Endothelial cell of umbilical vein (primary cell): ENCODE measurements around the gene SLC22A25. TPM values are rescaled to one million over a fixed set of nuclear protein-coding genes. Genes with fewer than 3 reads are reported as not detected.

Experiments
- BruUV-seq: library from RNA; stranded (reverse); fragments of 400-500 nt; replicated peaks from 2 replicates; lab custom pipeline; 2021; lab: Mats Ljungman, UMichigan
- CTCF ChIA-PET: fragments of 300-600, 350-600 bp; sonication (Branson Sonifier 250); formaldehyde crosslinking; loops from one replicate; lab custom pipeline; 2021; ENCODE audit warnings: antibody characterized with exemption, inconsistent platforms; lab: Charles Lee
- POLR2A ChIA-PET: fragments of 300-600, 350-600 bp; sonication (Branson Sonifier 250); formaldehyde crosslinking; loops from one replicate; lab custom pipeline; 2021; ENCODE audit warnings: antibody characterized with exemption, inconsistent platforms; lab: Charles Lee
- DNase-seq: peaks from one replicate; pipeline ENCODE4 v3.0.0-alpha.2; 2011; ENCODE audit warnings: low read depth, low spot score
- FAIRE-seq: peaks from 2 replicates; lab custom pipeline; 2011; peaks lifted over from hg19 to GRCh38; lab: Jason Lieb, UNC
- H2AFZ ChIP-seq: 2 replicates; pipeline ENCODE4 v1.6.0; 2012; ENCODE audit warnings: low read depth, low read length, control low read depth, inconsistent platforms
- H3K27ac ChIP-seq: 2 replicates; pipeline ENCODE4 v1.5.1; 2011; ENCODE audit warnings: low read depth, mild to moderate bottlenecking, control low read depth, low read length, moderate library complexity; ENCODE audit not compliant: insufficient read depth
- H3K27me3 ChIP-seq, 2 experiments: 2 replicates each; pipeline versions ENCODE4 v1.6.0 to v1.6.1; 2011; ENCODE audit warnings: low read length in 2 of 2, mixed read lengths in 1 of 2; ENCODE audit not compliant: control insufficient read depth in 2 of 2, insufficient read depth in 2 of 2
- H3K36me3 ChIP-seq, 2 experiments: 2 replicates in 1 of 2; 3 replicates in 1 of 2; pipeline ENCODE4 v1.5.1; 2011; ENCODE audit warnings: low read length in 2 of 2, mild to moderate bottlenecking in 1 of 2, moderate library complexity in 1 of 2; ENCODE audit not compliant: control insufficient read depth in 2 of 2, insufficient read depth in 2 of 2; ENCODE audit errors: extremely low read depth in 1 of 2
- H3K4me1 ChIP-seq: 3 replicates; pipeline ENCODE4 v1.5.1; 2011; ENCODE audit warnings: mild to moderate bottlenecking, low read length; ENCODE audit not compliant: control insufficient read depth, insufficient read depth; ENCODE audit errors: extremely low read depth
- H3K4me2 ChIP-seq: 2 replicates; pipeline ENCODE4 v1.6.1; 2011; ENCODE audit warnings: low read length, control low read depth, mixed read lengths; ENCODE audit not compliant: insufficient read depth
- H3K4me3 ChIP-seq, 3 experiments: fragments of 200-600 bp in 1 of 3; sonication (generic), shearing (Covaris generic) in 1 of 3; replicated peaks in 1 of 3; 2 replicates each; pipeline ENCODE4 v1.5.1; 2011 to 2016; ENCODE audit warnings: control low read depth in 3 of 3, low read length in 3 of 3, mild to moderate bottlenecking in 2 of 3, inconsistent platforms in 1 of 3, low read depth in 1 of 3, moderate library complexity in 1 of 3; ENCODE audit not compliant: insufficient read depth in 1 of 3
- H3K79me2 ChIP-seq: 2 replicates; pipeline ENCODE4 v1.6.0; 2012; ENCODE audit warnings: low read length, inconsistent platforms; ENCODE audit not compliant: control insufficient read depth, insufficient read depth
- H3K9ac ChIP-seq: replicated peaks from 2 replicates; pipeline ENCODE3; 2011; ENCODE audit warnings: low read length, control low read depth; ENCODE audit not compliant: insufficient read depth; ENCODE audit errors: extremely low read depth
- H3K9me1 ChIP-seq: replicated peaks from 3 replicates; pipeline ENCODE4 v1.6.0; 2011; ENCODE audit warnings: mild to moderate bottlenecking, low read length; ENCODE audit not compliant: control insufficient read depth, insufficient read depth; ENCODE audit errors: extremely low read depth
- H3K9me3 ChIP-seq: replicated peaks from 2 replicates; pipeline ENCODE4 v1.5.1; 2012; ENCODE audit warnings: low read length, inconsistent platforms; ENCODE audit not compliant: control insufficient read depth, insufficient read depth
- H4K20me1 ChIP-seq: replicated peaks from 2 replicates; pipeline ENCODE3; 2011; ENCODE audit warnings: mild to moderate bottlenecking, low read length; ENCODE audit not compliant: control insufficient read depth, insufficient read depth; ENCODE audit errors: extremely low read depth
- EZH2 ChIP-seq: IDR thresholded peaks from 2 replicates; pipeline ENCODE4 v1.6.1; 2012; ENCODE audit warnings: borderline replicate concordance, low read depth, mild to moderate bottlenecking, moderate library complexity, low read length, inconsistent platforms; ENCODE audit not compliant: severe bottlenecking
- GATA2 ChIP-seq: IDR thresholded peaks from 2 replicates; pipeline ENCODE4 v1.7.0; 2011; ENCODE audit warnings: low read depth, mild to moderate bottlenecking, moderate library complexity, mixed read lengths, low read length; ENCODE audit not compliant: insufficient read length, insufficient read depth
- JUN ChIP-seq: IDR thresholded peaks from 2 replicates; pipeline ENCODE4 v1.6.1; 2011; ENCODE audit warnings: borderline replicate concordance, low read depth; ENCODE audit not compliant: insufficient read length, insufficient read depth
- dilution Hi-C: fragments of 300-500 bp; cut with MboI; formaldehyde crosslinking; loops from one replicate; pipeline ENCODE4 v1.15.0; 2019; ENCODE audit warnings: low sequenced_read_pairs; ENCODE audit not compliant: extremely low pct_ligation_motif_present
- intact Hi-C: fragments of 100-400 bp; cut with micrococcal nuclease; formaldehyde crosslinking; loops from one replicate; pipeline ENCODE4 v1.10.0; 2022
- polyA plus RNA-seq, 4 experiments: library from polyadenylated mRNA; depleted of rRNA in 3 of 4; stranded (reverse) in 3 of 4; unstranded in 1 of 4; fragments of >200 nt; gene quantifications; 2 replicates each; pipeline versions ENCODE4 v1.2.1 to v1.2.3, GENCODE V29; 2011 to 2012; ENCODE audit warnings: missing spikeins in 1 of 4
- total RNA-seq: library from RNA; stranded (reverse); gene quantifications from 2 replicates; pipeline ENCODE4 v1.2.3, GENCODE V29; 2021
- TF ChIP-seq, protein P1 (sequence below): IDR thresholded peaks from 2 replicates; pipeline ENCODE4 v1.6.1; 2011; ENCODE audit not compliant: insufficient read depth, insufficient read length

Gene SLC22A25
- total and polyA plus RNA-seq, 2 donors (not counting 3 experiments of a cell fraction or from before 2014, with no cell fraction given) = not detected

DNA sequence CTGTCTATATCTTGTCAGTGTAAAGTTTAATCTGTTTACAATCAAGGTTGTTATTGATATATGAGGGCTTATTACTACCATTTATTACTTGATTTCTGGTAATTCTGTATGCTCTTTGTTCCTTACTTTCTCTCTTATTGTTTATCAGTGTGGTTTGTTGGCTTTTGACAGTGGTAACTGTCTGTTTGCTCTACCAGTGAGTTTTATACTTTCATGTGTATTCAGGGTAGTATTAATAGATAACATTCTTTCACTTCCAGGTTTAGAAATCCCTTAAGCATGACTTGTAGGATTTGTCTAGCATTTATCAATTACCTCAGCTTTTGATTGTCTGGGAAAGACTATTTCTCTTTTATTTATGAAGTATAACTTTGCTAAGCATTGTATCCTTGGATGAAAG is 37.5 kb upstream of the SLC22A25 start:
- dilution Hi-C loops = no loop called here
- H3K4me1 ChIP-seq = no peaks in the 10 kb centered on the region
- H3K9me3 ChIP-seq = no peaks in the 10 kb centered on the region
- no peaks in the 10 kb centered on the region for H3K79me2 ChIP-seq
- no peak overlapping the region for H2AFZ ChIP-seq
- ChIA-PET CTCF (no interaction called here), POLR2A (no interaction called here)
- H3K27me3 ChIP-seq = peaks cover 3 to 7% of the 10 kb centered on the region in 2 experiments
- no peak overlapping the region for H3K4me2 ChIP-seq
- BruUV-seq = no TSS peak
- H3K27ac ChIP-seq = no peak overlapping the region
- FAIRE-seq (no peak), DNase-seq (no peak)
- H4K20me1 ChIP-seq = no peaks in the 10 kb centered on the region
- no peaks in the 10 kb centered on the region for H3K36me3 ChIP-seq
- no peaks in the 10 kb centered on the region for H3K9me1 ChIP-seq
- no peak overlapping the region for H3K9ac ChIP-seq
- intact Hi-C loops = no loop called here
- H3K4me3 ChIP-seq = no peak overlapping the region
- TF ChIP-seq, protein P1, sequence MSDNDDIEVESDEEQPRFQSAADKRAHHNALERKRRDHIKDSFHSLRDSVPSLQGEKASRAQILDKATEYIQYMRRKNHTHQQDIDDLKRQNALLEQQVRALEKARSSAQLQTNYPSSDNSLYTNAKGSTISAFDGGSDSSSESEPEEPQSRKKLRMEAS = no peak
- no peak for TF ChIP-seq JUN

DNA sequence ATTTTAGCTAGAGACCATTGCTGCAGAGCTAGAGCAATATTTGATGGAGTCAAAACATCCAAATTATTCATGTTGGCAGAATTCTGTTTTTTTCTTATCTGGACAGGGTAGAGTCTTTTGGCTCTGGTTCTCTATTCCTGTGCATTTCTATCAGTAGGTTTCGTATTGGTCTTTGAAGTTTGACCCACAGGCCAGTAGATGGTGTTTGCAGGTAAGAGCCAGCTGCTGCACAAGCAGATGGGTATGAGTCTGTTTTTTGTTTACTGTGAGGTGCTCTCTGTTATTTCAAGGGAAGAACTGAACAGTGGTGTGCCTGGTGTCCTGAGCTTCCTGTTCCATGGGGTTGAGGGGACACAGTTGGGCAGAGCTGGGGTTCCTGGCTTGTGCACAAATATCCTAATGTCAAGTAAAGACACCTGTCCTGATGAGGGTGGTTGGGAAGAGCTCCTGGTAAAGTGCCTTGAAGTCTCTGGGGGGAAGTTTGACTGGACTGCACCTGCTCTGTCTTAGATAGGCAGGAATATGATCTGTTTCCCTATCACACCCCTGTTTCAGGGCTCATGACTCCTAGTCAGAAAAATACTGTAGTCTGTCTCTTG is 34.0 kb upstream of the SLC22A25 start:
- H3K9me3 ChIP-seq = no peaks in the 10 kb centered on the region
- no peak overlapping the region for H3K4me3 ChIP-seq
- TF ChIP-seq EZH2 (no peak), GATA2 (no peak)
- H3K9me1 ChIP-seq = no peaks in the 10 kb centered on the region
- H3K4me1 ChIP-seq = no peaks in the 10 kb centered on the region
- DNase-seq (no peak), FAIRE-seq (no peak)
- H2AFZ ChIP-seq = no peak overlapping the region
- ChIA-PET POLR2A (no interaction called here), CTCF (no interaction called here)
- dilution Hi-C loops = no loop called here
- H3K9ac ChIP-seq = no peak overlapping the region
- peaks cover 5 to 11% of the 10 kb centered on the region in 2 experiments for H3K27me3 ChIP-seq
- H3K4me2 ChIP-seq = no peak overlapping the region
- no peaks in the 10 kb centered on the region for H3K79me2 ChIP-seq
- intact Hi-C loops = no loop called here
- H3K36me3 ChIP-seq = no peaks in the 10 kb centered on the region
- no peak overlapping the region for H3K27ac ChIP-seq
- BruUV-seq = no TSS peak
- no peaks in the 10 kb centered on the region for H4K20me1 ChIP-seq
